ENCODE measurements around the gene FBXL13.
"Not testable (repeated sequence)": the region's sequence is repeated elsewhere in the genome, so short reads cannot be mapped to it uniquely, and the experiment has no call there.

Gene FBXL13

GRCh38 chr7:103068414-103069403 is 5.9 kb downstream of the FBXL13 start:
- TF ChIP-seq ZNF274 (IDR thresholded peaks at IDR 0.05; ENCODE audit: low read depth, low read length): no peak
- H3K4me3 ChIP-seq (ENCODE audit: low read length): no peak overlapping the region

- no peak overlapping the region for H3K4me3 ChIP-seq (ENCODE audit: low read length)
- no peak for TF ChIP-seq ZNF274 (IDR thresholded peaks at IDR 0.05; ENCODE audit: low read depth, low read length)
Observed at GRCh38 chr7:103065667-103066066, 8.9 kb downstream of the FBXL13 start.

GRCh38 chr7:103063895-103064294 is 10.7 kb downstream of the FBXL13 start:
- no peak overlapping the region for H3K4me3 ChIP-seq (ENCODE audit: low read length)
- no peak for TF ChIP-seq ZNF274 (IDR thresholded peaks at IDR 0.05; ENCODE audit: low read depth, low read length)

GRCh38 chr7:103059471-103059870 is 15.1 kb downstream of the FBXL13 start:
- no peak overlapping the region for H3K4me3 ChIP-seq (ENCODE audit: low read length)
- no peak for TF ChIP-seq ZNF274 (IDR thresholded peaks at IDR 0.05; ENCODE audit: low read depth, low read length)

GRCh38 chr7:103058122-103058521 is 16.5 kb downstream of the FBXL13 start:
- no peak for TF ChIP-seq ZNF274 (IDR thresholded peaks at IDR 0.05; ENCODE audit: low read depth, low read length)
- no peak overlapping the region for H3K4me3 ChIP-seq (ENCODE audit: low read length)

- H3K4me3 ChIP-seq (ENCODE audit: low read length): not testable (repeated sequence)
Observed at GRCh38 chr7:103056006-103056405, 18.6 kb downstream of the FBXL13 start.

- TF ChIP-seq ZNF274 (IDR thresholded peaks at IDR 0.05; ENCODE audit: low read depth, low read length): no peak
Observed at GRCh38 chr7:103051519-103051918, 23.1 kb downstream of the FBXL13 start.

GRCh38 chr7:103048833-103049232 is 25.8 kb downstream of the FBXL13 start:
- no peak for TF ChIP-seq ZNF274 (IDR thresholded peaks at IDR 0.05; ENCODE audit: low read depth, low read length)

More at GRCh38 chr7:103051519-103051918, 23.1 kb downstream of the FBXL13 start:
- H3K4me3 ChIP-seq (ENCODE audit: low read length): no peak overlapping the region

GRCh38 chr7:103041815-103042214 is 32.8 kb downstream of the FBXL13 start:
- H3K4me3 ChIP-seq (ENCODE audit: low read length): not testable (repeated sequence)

More at GRCh38 chr7:103048833-103049232, 25.8 kb downstream of the FBXL13 start:
- H3K4me3 ChIP-seq (ENCODE audit: low read length): no peak overlapping the region

GRCh38 chr7:103037823-103038739 is 36.5 kb downstream of the FBXL13 start:
- H3K4me3 ChIP-seq (ENCODE audit: low read length): not testable (repeated sequence)

GRCh38 chr7:103037476-103037822 is 37.1 kb downstream of the FBXL13 start:
- no peak for TF ChIP-seq ZNF274 (IDR thresholded peaks at IDR 0.05; ENCODE audit: low read depth, low read length)
- H3K4me3 ChIP-seq (ENCODE audit: low read length): no peak overlapping the region

GRCh38 chr7:103034318-103034717 is 40.3 kb downstream of the FBXL13 start:
- not testable (repeated sequence) for H3K4me3 ChIP-seq (ENCODE audit: low read length)

GRCh38 chr7:103031781-103032180 is 42.8 kb downstream of the FBXL13 start:
- no peak for TF ChIP-seq ZNF274 (IDR thresholded peaks at IDR 0.05; ENCODE audit: low read depth, low read length)
- no peak overlapping the region for H3K4me3 ChIP-seq (ENCODE audit: low read length)

- H3K4me3 ChIP-seq (ENCODE audit: low read length): no peak overlapping the region
- TF ChIP-seq ZNF274 (IDR thresholded peaks at IDR 0.05; ENCODE audit: low read depth, low read length): no peak
Observed at GRCh38 chr7:103031024-103031423, 43.6 kb downstream of the FBXL13 start.

GRCh38 chr7:103025341-103025740 is 49.3 kb downstream of the FBXL13 start:
- no peak overlapping the region for H3K4me3 ChIP-seq (ENCODE audit: low read length)
- TF ChIP-seq ZNF274 (IDR thresholded peaks at IDR 0.05; ENCODE audit: low read depth, low read length): no peak

- not testable (repeated sequence) for H3K4me3 ChIP-seq (ENCODE audit: low read length)
Observed at GRCh38 chr7:103023578-103023977, 51.0 kb downstream of the FBXL13 start.

- H3K4me3 ChIP-seq (ENCODE audit: low read length): not testable (repeated sequence)
Observed at GRCh38 chr7:103021490-103021889, 53.1 kb downstream of the FBXL13 start.

- H3K4me3 ChIP-seq (ENCODE audit: low read length): not testable (repeated sequence)
Observed at GRCh38 chr7:103020876-103021275, 53.7 kb downstream of the FBXL13 start.

- H3K4me3 ChIP-seq (ENCODE audit: low read length): not testable (repeated sequence)
Observed at GRCh38 chr7:103018295-103018694, 56.3 kb downstream of the FBXL13 start.

Measured in GM08714 (cell line).